OCI-LY7 (cell line): ENCODE data around the gene EFNA2. TPM values are rescaled to one million over a fixed set of nuclear protein-coding genes. Genes with fewer than 3 reads are reported as not detected.

Experiments used
- BruUV-seq: library from RNA; stranded (reverse); fragments of 400-500 nt; replicated peaks from 2 replicates; lab custom pipeline; 2021; lab: Mats Ljungman, UMichigan
- CTCF ChIA-PET: fragments of 300-600 bp; sonication (Branson Sonifier 250); formaldehyde crosslinking; loops from one replicate; lab custom pipeline; 2022; ENCODE audit warnings: antibody characterized with exemption; ENCODE audit not compliant: unreplicated experiment; lab: Charles Lee
- POLR2A ChIA-PET: fragments of 300-600 bp; sonication (Branson Sonifier 250); formaldehyde crosslinking; loops from one replicate; lab custom pipeline; 2022; ENCODE audit warnings: antibody characterized with exemption; lab: Charles Lee
- DNase-seq: peaks from one replicate; pipeline ENCODE4 v3.0.0-alpha.2; 2015; ENCODE audit warnings: low spot score
- H2AFZ ChIP-seq: fragments of 200-600 bp; sonication (generic), shearing (Covaris generic); 2 replicates; pipeline ENCODE4 v1.6.1; 2014; ENCODE audit warnings: mild to moderate bottlenecking, antibody characterized with exemption, low read length, moderate library complexity
- H3K27ac ChIP-seq: fragments of 200-600 bp; sonication (generic); 2 replicates; pipeline ENCODE4 v1.5.1; 2014; ENCODE audit warnings: mixed run types, low read depth, mild to moderate bottlenecking, moderate library complexity, low read length, inconsistent platforms; ENCODE audit not compliant: poor library complexity, severe bottlenecking
- H3K36me3 ChIP-seq: fragments of 200-600 bp; sonication (generic); 2 replicates; pipeline ENCODE4 v1.6.1; 2014; ENCODE audit warnings: mild to moderate bottlenecking, antibody characterized with exemption, low read length, moderate library complexity, mixed read lengths; ENCODE audit not compliant: insufficient read depth
- H3K4me1 ChIP-seq: fragments of 200-600 bp; sonication (generic); 2 replicates; pipeline ENCODE4 v1.5.1; 2014; ENCODE audit warnings: mild to moderate bottlenecking, low read length; ENCODE audit not compliant: insufficient read depth, poor library complexity, severe bottlenecking
- H3K4me2 ChIP-seq: fragments of 200-600 bp; sonication (generic); 2 replicates; pipeline ENCODE4 v1.6.1; 2014; ENCODE audit warnings: mild to moderate bottlenecking, low read length
- H3K4me3 ChIP-seq: fragments of 200-600 bp; sonication (generic); 2 replicates; pipeline ENCODE4 v1.5.1; 2014; ENCODE audit warnings: mild to moderate bottlenecking, low read depth, low read length; ENCODE audit not compliant: poor library complexity, severe bottlenecking
- H3K79me2 ChIP-seq: fragments of 200-600 bp; sonication (generic); 2 replicates; pipeline ENCODE4 v1.6.1; 2016; ENCODE audit warnings: low read depth, mild to moderate bottlenecking, low read length, moderate library complexity, mixed read lengths; ENCODE audit not compliant: insufficient read depth
- H3K9me2 ChIP-seq: fragments of 200-600 bp; sonication (generic); 2 replicates; pipeline ENCODE4 v1.6.1; 2016; ENCODE audit warnings: mild to moderate bottlenecking, low read length, mixed read lengths; ENCODE audit not compliant: insufficient read depth
- H3K9me3 ChIP-seq: fragments of 200-600 bp; sonication (generic); 2 replicates; pipeline ENCODE4 v1.6.1; 2014; ENCODE audit warnings: mild to moderate bottlenecking, mixed run types, low read length, mixed read lengths
- H4K20me1 ChIP-seq: fragments of 200-600 bp; sonication (generic); 2 replicates; pipeline ENCODE4 v1.6.1; 2014; ENCODE audit warnings: mild to moderate bottlenecking, antibody characterized with exemption, low read length, moderate library complexity, mixed read lengths; ENCODE audit not compliant: insufficient read depth
- EZH2phosphoT487 ChIP-seq: fragments of 200-600 bp; sonication (generic); IDR thresholded peaks from 2 replicates; pipeline ENCODE4 v1.6.1; 2018; ENCODE audit warnings: low read depth, borderline replicate concordance, mild to moderate bottlenecking, mixed run types, antibody characterized with exemption, low read length, moderate library complexity, mixed read lengths
- intact Hi-C: fragments of 100-400 bp; cut with micrococcal nuclease; formaldehyde crosslinking; loops from one replicate; pipeline ENCODE4 v1.10.0; 2022; ENCODE audit not compliant: unreplicated experiment
- total RNA-seq, 2 experiments: library from RNA; depleted of rRNA in 1 of 2; stranded (reverse); fragments of >200 nt in 1 of 2; shearing (Covaris generic) in 1 of 2; gene quantifications; 2 replicates each; pipeline ENCODE4 v1.2.3, GENCODE V29; 2014 to 2022
- TF ChIP-seq, protein P1 (sequence below): fragments of 200-600 bp; sonication (generic); conservative IDR thresholded peaks from 2 replicates; pipeline ENCODE4 v1.5.1; 2014; ENCODE audit warnings: mild to moderate bottlenecking, antibody characterized with exemption, low read length, moderate library complexity, mixed read lengths

EFNA2 gene
- total RNA-seq, 2 experiments from 2014 or later: not detected

DNA sequence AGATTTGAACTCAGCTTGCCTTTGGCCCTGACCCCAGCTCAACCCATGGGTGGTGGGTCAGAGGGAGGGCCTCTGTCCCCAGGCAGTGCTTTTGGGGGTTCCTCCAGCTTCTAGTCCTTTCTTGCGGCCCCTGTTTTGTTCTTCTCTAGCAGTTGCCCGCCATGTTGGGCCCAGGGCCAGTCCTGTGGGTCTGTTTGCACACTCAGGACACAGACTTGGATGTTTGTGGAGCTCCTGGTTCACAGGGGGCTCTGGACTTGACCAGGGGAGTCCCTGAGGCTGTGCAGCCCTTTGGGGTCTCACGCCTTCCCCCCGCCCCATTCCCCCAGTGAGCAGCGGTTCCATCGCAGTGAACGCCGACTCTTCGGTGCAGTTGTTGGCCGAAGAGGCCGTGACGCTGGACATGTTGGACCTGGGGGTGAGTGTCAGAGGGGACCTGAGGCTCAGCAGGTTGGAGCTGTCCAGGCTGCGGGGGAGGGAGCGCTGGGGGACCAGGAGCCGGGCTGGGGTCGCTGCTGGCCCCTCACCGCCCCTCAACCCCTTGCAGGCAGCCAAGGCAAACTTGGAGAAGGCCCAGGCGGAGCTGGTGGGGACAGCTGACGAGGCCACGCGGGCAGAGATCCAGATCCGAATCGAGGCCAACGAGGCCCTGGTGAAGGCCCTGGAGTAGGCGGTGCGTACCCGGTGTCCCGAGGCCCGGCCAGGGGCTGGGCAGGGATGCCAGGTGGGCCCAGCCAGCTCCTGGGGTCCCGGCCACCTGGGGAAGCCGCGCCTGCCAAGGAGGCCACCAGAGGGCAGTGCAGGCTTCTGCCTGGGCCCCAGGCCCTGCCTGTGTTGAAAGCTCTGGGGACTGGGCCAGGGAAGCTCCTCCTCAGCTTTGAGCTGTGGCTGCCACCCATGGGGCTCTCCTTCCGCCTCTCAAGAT, 41.6 kb upstream of the EFNA2 start:
- no peaks in the 10 kb centered on the region for H3K9me3 ChIP-seq
- POLR2A ChIA-PET: interaction anchor here (0.6 to 2.9 kb wide), 7 partner anchors 9 to 186 kb away, joined by 3 to 23 read pairs (median 4); partner anchors contain the start of gene CIRBP
- BruUV-seq: TSS peak; percentile 77
- peaks cover 58% of the 10 kb centered on the region for H3K4me1 ChIP-seq
- H3K36me3 ChIP-seq: peaks cover 27% of the 10 kb centered on the region
- no peak for TF ChIP-seq EZH2phosphoT487
- TF ChIP-seq, protein P1, sequence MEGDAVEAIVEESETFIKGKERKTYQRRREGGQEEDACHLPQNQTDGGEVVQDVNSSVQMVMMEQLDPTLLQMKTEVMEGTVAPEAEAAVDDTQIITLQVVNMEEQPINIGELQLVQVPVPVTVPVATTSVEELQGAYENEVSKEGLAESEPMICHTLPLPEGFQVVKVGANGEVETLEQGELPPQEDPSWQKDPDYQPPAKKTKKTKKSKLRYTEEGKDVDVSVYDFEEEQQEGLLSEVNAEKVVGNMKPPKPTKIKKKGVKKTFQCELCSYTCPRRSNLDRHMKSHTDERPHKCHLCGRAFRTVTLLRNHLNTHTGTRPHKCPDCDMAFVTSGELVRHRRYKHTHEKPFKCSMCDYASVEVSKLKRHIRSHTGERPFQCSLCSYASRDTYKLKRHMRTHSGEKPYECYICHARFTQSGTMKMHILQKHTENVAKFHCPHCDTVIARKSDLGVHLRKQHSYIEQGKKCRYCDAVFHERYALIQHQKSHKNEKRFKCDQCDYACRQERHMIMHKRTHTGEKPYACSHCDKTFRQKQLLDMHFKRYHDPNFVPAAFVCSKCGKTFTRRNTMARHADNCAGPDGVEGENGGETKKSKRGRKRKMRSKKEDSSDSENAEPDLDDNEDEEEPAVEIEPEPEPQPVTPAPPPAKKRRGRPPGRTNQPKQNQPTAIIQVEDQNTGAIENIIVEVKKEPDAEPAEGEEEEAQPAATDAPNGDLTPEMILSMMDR: peak; percentile 92
- peak overlapping the region; percentile 86 for H3K4me2 ChIP-seq
- no peaks in the 10 kb centered on the region for H4K20me1 ChIP-seq
- H3K9me2 ChIP-seq: no peaks in the 10 kb centered on the region
- no peak overlapping the region for H2AFZ ChIP-seq
- CTCF ChIA-PET: interaction anchor here (0.6 to 2.7 kb wide), 4 partner anchors 22 to 177 kb away, joined by 3 to 24 read pairs (median 10); partner anchors contain the start of genes ARHGAP45 and CIRBP
- DNase-seq: peak; percentile 91
- peak overlapping the region; percentile 63 for H3K27ac ChIP-seq
- H3K79me2 ChIP-seq: peaks cover 18% of the 10 kb centered on the region; the same call in 1 of the 2 replicates
- peak overlapping the region; percentile 89 for H3K4me3 ChIP-seq
- intact Hi-C loops: loop anchor here (1.0 kb wide), 1 partner anchor 23 kb away; no protein-coding TSS in a partner anchor

DNA sequence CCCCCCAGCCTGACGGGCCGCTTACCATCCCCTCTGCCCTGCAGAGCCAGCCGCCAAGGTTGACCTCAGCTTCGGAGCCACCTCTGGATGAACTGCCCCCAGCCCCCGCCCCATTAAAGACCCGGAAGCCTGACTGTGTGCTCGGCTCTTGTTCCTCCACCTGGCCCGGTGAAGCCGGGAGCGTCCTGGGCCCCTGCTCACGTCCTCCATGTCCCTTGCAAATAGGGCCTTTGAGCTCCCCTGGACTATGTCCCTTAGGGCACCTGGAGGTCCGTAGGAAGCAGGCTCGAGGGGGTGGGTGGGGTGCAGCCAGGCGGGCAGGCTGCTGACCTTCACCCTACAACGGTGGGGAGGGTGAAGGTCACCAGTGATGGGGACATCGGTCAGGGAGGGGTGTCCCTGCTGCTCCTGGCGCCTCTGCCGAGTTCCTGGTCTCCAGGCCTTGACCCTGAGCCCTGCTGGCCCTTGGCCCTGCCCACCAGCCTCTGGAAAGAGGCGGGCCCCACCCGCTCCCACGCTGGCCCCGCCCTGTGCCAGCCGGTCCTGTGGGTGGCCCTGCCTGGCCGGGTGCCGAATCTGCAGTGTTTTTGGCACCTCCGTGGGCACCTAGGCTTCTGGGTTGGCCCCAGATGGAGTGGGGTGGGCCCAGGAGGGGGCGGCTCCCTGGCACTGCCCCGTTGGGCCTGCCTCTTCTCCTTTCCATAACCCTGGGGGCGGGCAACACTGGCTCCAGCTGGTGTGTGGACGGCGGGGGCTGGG, 40.8 kb upstream of the EFNA2 start:
- Histone ChIP-seq H3K9me3 (no peaks in the 10 kb centered on the region), H3K79me2 (peaks cover 20% of the 10 kb centered on the region; the same call in 1 of the 2 replicates), H3K4me3 (peak overlapping the region; percentile 55), H2AFZ (no peak overlapping the region), H3K27ac (peak overlapping the region; percentile 63), H3K36me3 (peaks cover 29% of the 10 kb centered on the region), H3K4me1 (peaks cover 54% of the 10 kb centered on the region), H4K20me1 (no peaks in the 10 kb centered on the region), H3K9me2 (no peaks in the 10 kb centered on the region), H3K4me2 (peak overlapping the region; percentile 84)
- intact Hi-C loops: loop anchor here (1.0 kb wide), 1 partner anchor 22 kb away; no protein-coding TSS in a partner anchor
- CTCF ChIA-PET: interaction anchor here (0.6 to 2.7 kb wide), 4 partner anchors 21 to 178 kb away, joined by 3 to 24 read pairs (median 10); partner anchors contain the start of genes ARHGAP45 and CIRBP
- POLR2A ChIA-PET: interaction anchor here (0.9 to 2.9 kb wide), 4 partner anchors 22 to 187 kb away, joined by 3 to 23 read pairs (median 4); partner anchors contain the start of gene CIRBP
- TF ChIP-seq EZH2phosphoT487: no peak
- TF ChIP-seq, protein P1: no peak; the same call in 1 of the 2 replicates
- no TSS peak for BruUV-seq
- DNase-seq: no peak
